B cell (primary cell): Measurements from ENCODE around the gene FOXJ1. TPM values are rescaled to one million over a fixed set of nuclear protein-coding genes. Genes with fewer than 3 reads are reported as not detected.

Experiments used
- ATAC-seq: fragments of 200-7000 bp; cut with Tn5 transposase; one replicate; pipeline ENCODE4 v1.10.0; 2021; ENCODE audit warnings: low read depth, mild to moderate bottlenecking, moderate number of reproducible peaks, moderate library complexity
- CTCF ChIA-PET: fragments of 350-600 bp; sonication (Branson Sonifier 250); formaldehyde crosslinking; loops from one replicate; lab custom pipeline; 2021; ENCODE audit warnings: antibody characterized with exemption, inconsistent platforms; lab: Charles Lee
- POLR2A ChIA-PET: fragments of 350-600 bp; sonication (Branson Sonifier 250); formaldehyde crosslinking; loops from one replicate; lab custom pipeline; 2021; ENCODE audit warnings: antibody characterized with exemption; lab: Charles Lee
- DNase-seq: peaks from one replicate; pipeline ENCODE4 v3.0.0; 2013
- H2AFZ ChIP-seq: 2 replicates; pipeline ENCODE4 v1.6.1; 2012; ENCODE audit warnings: mild to moderate bottlenecking, low read depth, low read length; ENCODE audit not compliant: insufficient read depth, poor library complexity, severe bottlenecking
- H3K27ac ChIP-seq, 2 donors: 1 replicate in 1 of 2; 2 replicates in 1 of 2; pipeline ENCODE4 v1.5.1; 2012 to 2013; ENCODE audit warnings: low read length in 2 of 2, mild to moderate bottlenecking in 2 of 2, moderate library complexity in 1 of 2
- H3K27me3 ChIP-seq, 4 experiments: fragments of 200-600 bp in 1 of 4; sonication (generic) in 1 of 4; replicated peaks in 1 of 4; 1 replicate in 2 of 4; 2 replicates in 2 of 4; pipeline versions ENCODE4 v1.6.1 to v1.7.0; 2013 to 2016; ENCODE audit warnings: low read length in 3 of 4, mild to moderate bottlenecking in 2 of 4, mixed read lengths in 1 of 4, moderate library complexity in 1 of 4; ENCODE audit not compliant: insufficient read depth in 4 of 4, control insufficient read depth in 3 of 4; ENCODE audit errors: control extremely low read depth in 1 of 4
- H3K36me3 ChIP-seq, 2 experiments: replicated peaks in 1 of 2; 1 replicate in 1 of 2; 2 replicates in 1 of 2; pipeline versions ENCODE4 v1.6.1 to v1.7.1; 2013; ENCODE audit warnings: low read length in 1 of 2; ENCODE audit not compliant: insufficient read depth in 2 of 2, control insufficient read depth in 1 of 2; ENCODE audit errors: control extremely low read depth in 1 of 2, extremely low read depth in 1 of 2
- H3K4me1 ChIP-seq, 2 donors: fragments of 200-600 bp in 1 of 2; sonication (generic) in 1 of 2; 1 replicate in 1 of 2; 2 replicates in 1 of 2; pipeline versions ENCODE4 v1.5.1 to v1.6.1; 2013 to 2017; ENCODE audit warnings: low read length in 2 of 2; ENCODE audit not compliant: control insufficient read depth in 2 of 2, insufficient read depth in 2 of 2
- H3K4me2 ChIP-seq: replicated peaks from 2 replicates; pipeline ENCODE3; 2012; ENCODE audit warnings: mild to moderate bottlenecking, low read depth, low read length; ENCODE audit not compliant: poor library complexity, severe bottlenecking
- H3K4me3 ChIP-seq, 5 experiments: fragments of 200-600 bp in 1 of 5; sonication (generic) in 1 of 5; 1 replicate in 3 of 5; 2 replicates in 2 of 5; pipeline versions ENCODE4 v1.5.1 to v1.7.0; 2011 to 2016; ENCODE audit warnings: low read length in 4 of 5, mild to moderate bottlenecking in 4 of 5, low read depth in 2 of 5, control low read depth in 1 of 5, moderate library complexity in 1 of 5; ENCODE audit not compliant: insufficient read depth in 1 of 5; ENCODE audit errors: control extremely low read depth in 1 of 5, extremely low read depth in 1 of 5
- H3K79me2 ChIP-seq: fragments of 200-600 bp; sonication (generic); one replicate; pipeline ENCODE4 v1.6.0; 2016; ENCODE audit warnings: low read length; ENCODE audit not compliant: control insufficient read depth, insufficient read depth
- H3K9ac ChIP-seq: fragments of 200-600 bp; sonication (generic); 2 replicates; pipeline ENCODE4 v1.6.1; 2017; ENCODE audit warnings: mild to moderate bottlenecking, low read length, moderate library complexity
- H3K9me3 ChIP-seq, 3 donors: one replicate each; pipeline versions ENCODE4 v1.6.1 to v1.7.1; 2013; ENCODE audit warnings: low read length in 2 of 3; ENCODE audit not compliant: control insufficient read depth in 2 of 3, insufficient read depth in 1 of 3; ENCODE audit errors: control extremely low read depth in 1 of 3
- H4K20me1 ChIP-seq: 2 replicates; pipeline ENCODE4 v1.6.0; 2012; ENCODE audit warnings: mild to moderate bottlenecking, low read length; ENCODE audit not compliant: insufficient read depth, control insufficient read depth, poor library complexity, severe bottlenecking
- H3K27ac Mint-ChIP-seq: one replicate; pipeline ENCODE4 v1.8.0; 2021; ENCODE audit warnings: mixed read lengths
- H3K27me3 Mint-ChIP-seq: one replicate; pipeline ENCODE4 v1.8.0; 2021; ENCODE audit warnings: mixed read lengths
- H3K4me1 Mint-ChIP-seq: one replicate; pipeline ENCODE4 v1.8.0; 2021; ENCODE audit warnings: mixed read lengths
- H3K4me3 Mint-ChIP-seq: one replicate; pipeline ENCODE4 v1.8.0; 2021; ENCODE audit warnings: mixed read lengths
- H3K9me3 Mint-ChIP-seq: one replicate; pipeline ENCODE4 v1.8.0; 2022; ENCODE audit warnings: mixed read lengths; ENCODE audit not compliant: insufficient read depth
- EZH2 ChIP-seq: IDR thresholded peaks from 2 replicates; pipeline ENCODE4 v1.6.1; 2012; ENCODE audit warnings: borderline replicate concordance, low read depth, mild to moderate bottlenecking, moderate library complexity, low read length; ENCODE audit not compliant: insufficient read depth, poor library complexity, severe bottlenecking
- WGBS: methylation state at CpG from one replicate; pipeline ENCODE4 v1.1.5; 2013; ENCODE audit warnings: missing lambda C conversion rate; ENCODE audit not compliant: insufficient coverage; 5-methylcytosine and 5-hydroxymethylcytosine counted together
- intact Hi-C: fragments of 100-400 bp; cut with micrococcal nuclease; formaldehyde crosslinking; loops from one replicate; pipeline ENCODE4 v1.10.0; 2022
- polyA plus RNA-seq: library from polyadenylated mRNA; depleted of rRNA; stranded (reverse); fragments of >200 nt; gene quantifications from 2 replicates; pipeline ENCODE4 v1.2.3, GENCODE V29; 2012
- total RNA-seq, 2 donors: library from RNA; stranded (reverse); fragments of 120-200 nt in 1 of 2; gene quantifications; 1 replicate in 1 of 2; 2 replicates in 1 of 2; pipeline versions ENCODE4 v1.2.3 to v1.2.4, GENCODE V29; 2013 to 2022
- TF ChIP-seq, protein P1 (sequence below): fragments of 200-600 bp; IDR thresholded peaks from one replicate; pipeline ENCODE4 v1.8.0; 2022; ENCODE audit warnings: antibody characterized with exemption, mild to moderate bottlenecking

The FOXJ1 gene
- total and polyA plus RNA-seq, 2 donors (not counting 1 experiment from before 2014, with no cell fraction given) = 0.20 to 1.0 TPM

DNA sequence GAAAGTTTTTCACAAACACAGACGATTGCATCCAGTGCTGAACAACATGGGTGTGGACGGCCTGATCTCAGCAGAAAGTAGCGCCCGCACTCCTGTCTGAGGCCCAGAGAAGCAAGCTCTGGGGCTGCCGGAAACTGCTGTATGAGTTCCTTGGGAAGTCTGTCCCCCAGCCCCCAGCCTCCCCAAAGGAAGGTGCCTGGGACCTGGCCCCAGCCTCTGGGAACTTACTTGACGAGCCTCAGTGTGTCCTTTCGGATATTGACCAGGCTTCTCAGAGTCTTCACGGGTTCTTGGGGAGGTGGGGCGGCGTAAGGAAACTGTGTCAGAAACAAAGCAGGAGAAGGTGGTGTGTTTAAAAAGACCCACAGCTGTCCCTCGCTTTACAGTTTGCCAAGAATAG is 32.4 kb upstream of the FOXJ1 start:
- H3K27me3 ChIP-seq = no peaks in the 10 kb centered on the region
- no peaks in the 10 kb centered on the region for H3K79me2 ChIP-seq
- no peak overlapping the region for H3K4me3 ChIP-seq
- H3K27ac ChIP-seq = no peak overlapping the region
- intact Hi-C loops = no loop called here
- Mint-ChIP-seq H3K9me3 (no peaks in the 10 kb centered on the region), H3K4me1 (no peaks in the 10 kb centered on the region), H3K4me3 (no peak overlapping the region), H3K27ac (no peak overlapping the region), H3K27me3 (no peaks in the 10 kb centered on the region)
- CTCF ChIA-PET = interaction anchor here (0.9 to 1.5 kb wide), 4 partner anchors 9 to 22 kb away, joined by 3 to 8 read pairs (median 4); no protein-coding TSS in a partner anchor
- POLR2A ChIA-PET = no interaction called here
- H2AFZ ChIP-seq = no peak overlapping the region
- no peak overlapping the region for H3K9ac ChIP-seq
- H4K20me1 ChIP-seq = no peaks in the 10 kb centered on the region
- ATAC-seq (no peak), DNase-seq (no peak)
- H3K9me3 ChIP-seq = no peaks in the 10 kb centered on the region
- no peaks in the 10 kb centered on the region for H3K36me3 ChIP-seq
- TF ChIP-seq EZH2 = no peak
- TF ChIP-seq, protein P1, sequence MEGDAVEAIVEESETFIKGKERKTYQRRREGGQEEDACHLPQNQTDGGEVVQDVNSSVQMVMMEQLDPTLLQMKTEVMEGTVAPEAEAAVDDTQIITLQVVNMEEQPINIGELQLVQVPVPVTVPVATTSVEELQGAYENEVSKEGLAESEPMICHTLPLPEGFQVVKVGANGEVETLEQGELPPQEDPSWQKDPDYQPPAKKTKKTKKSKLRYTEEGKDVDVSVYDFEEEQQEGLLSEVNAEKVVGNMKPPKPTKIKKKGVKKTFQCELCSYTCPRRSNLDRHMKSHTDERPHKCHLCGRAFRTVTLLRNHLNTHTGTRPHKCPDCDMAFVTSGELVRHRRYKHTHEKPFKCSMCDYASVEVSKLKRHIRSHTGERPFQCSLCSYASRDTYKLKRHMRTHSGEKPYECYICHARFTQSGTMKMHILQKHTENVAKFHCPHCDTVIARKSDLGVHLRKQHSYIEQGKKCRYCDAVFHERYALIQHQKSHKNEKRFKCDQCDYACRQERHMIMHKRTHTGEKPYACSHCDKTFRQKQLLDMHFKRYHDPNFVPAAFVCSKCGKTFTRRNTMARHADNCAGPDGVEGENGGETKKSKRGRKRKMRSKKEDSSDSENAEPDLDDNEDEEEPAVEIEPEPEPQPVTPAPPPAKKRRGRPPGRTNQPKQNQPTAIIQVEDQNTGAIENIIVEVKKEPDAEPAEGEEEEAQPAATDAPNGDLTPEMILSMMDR = no peak
- H3K4me1 ChIP-seq = no peaks in the 10 kb centered on the region
- 96% methylated on average over 9 of the region's 11 CpGs for WGBS
- H3K4me2 ChIP-seq = no peak overlapping the region

DNA sequence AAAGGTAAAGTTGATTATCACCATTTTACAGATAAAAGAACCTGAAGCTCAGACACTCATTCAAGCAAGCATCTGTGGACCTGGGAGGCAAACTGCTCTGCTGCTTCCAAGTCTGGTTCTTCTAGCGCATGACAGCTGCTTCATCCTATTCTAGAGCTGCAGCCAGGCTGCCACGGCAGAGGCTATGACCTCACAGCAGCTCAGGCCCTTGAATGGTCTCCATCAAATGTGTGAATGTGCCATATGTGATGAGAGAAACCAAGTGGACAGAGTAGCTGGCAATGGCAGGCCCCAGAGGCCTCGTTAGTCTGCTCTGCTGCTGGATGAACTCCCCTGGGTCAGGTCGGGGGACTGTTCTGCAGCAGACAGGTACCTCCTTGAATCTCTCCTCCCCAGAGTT is 30.7 kb upstream of the FOXJ1 start:
- Mint-ChIP-seq H3K27ac (no peak overlapping the region), H3K4me1 (no peaks in the 10 kb centered on the region), H3K9me3 (no peaks in the 10 kb centered on the region), H3K27me3 (no peaks in the 10 kb centered on the region), H3K4me3 (no peak overlapping the region)
- no peaks in the 10 kb centered on the region for H3K36me3 ChIP-seq
- DNase-seq = no peak
- POLR2A ChIA-PET = no interaction called here
- H3K79me2 ChIP-seq = no peaks in the 10 kb centered on the region
- no peaks in the 10 kb centered on the region for H4K20me1 ChIP-seq
- no peak overlapping the region for H3K4me2 ChIP-seq
- H3K4me1 ChIP-seq = no peaks in the 10 kb centered on the region
- TF ChIP-seq, protein P1 = no peak
- no peak for TF ChIP-seq EZH2
- intact Hi-C loops = no loop called here
- 100% methylated on average over 1 of the region's 4 CpGs for WGBS
- H3K27ac ChIP-seq = no peak overlapping the region
- H2AFZ ChIP-seq = no peak overlapping the region
- H3K4me3 ChIP-seq = no peak overlapping the region
- no peak overlapping the region for H3K9ac ChIP-seq
- no peaks in the 10 kb centered on the region for H3K27me3 ChIP-seq
- CTCF ChIA-PET = interaction anchor here (0.5 to 1.5 kb wide), 4 partner anchors 9 to 108 kb away, joined by 3 to 7 read pairs (median 4); no protein-coding TSS in a partner anchor
- no peak for ATAC-seq
- no peaks in the 10 kb centered on the region for H3K9me3 ChIP-seq
